ENCODE measurements around the gene ZNF516.
"Not testable (repeated sequence)": the region's sequence is repeated elsewhere in the genome, so short reads cannot be mapped to it uniquely, and the experiment has no call there.

Gene ZNF516

GRCh38 chr18:76488190-76488589 is 6.9 kb downstream of the ZNF516 start:
- DNase-seq, result no peak

GRCh38 chr18:76487782-76488181 is 7.3 kb downstream of the ZNF516 start:
- DNase-seq, result no peak

- DNase-seq, result no peak
These were observed 8.0 kb downstream of the ZNF516 start for GRCh38 chr18:76487070-76487469.

- DNase-seq, result no peak
These were observed 8.5 kb downstream of the ZNF516 start for GRCh38 chr18:76486574-76486973.

- DNase-seq, result no peak
These were observed 9.0 kb downstream of the ZNF516 start for GRCh38 chr18:76486038-76486437.

GRCh38 chr18:76484749-76485387 is 10.2 kb downstream of the ZNF516 start:
- no peak for DNase-seq

- DNase-seq, result no peak
These were observed 11.3 kb downstream of the ZNF516 start for GRCh38 chr18:76483780-76484179.

GRCh38 chr18:76482971-76483691 is 11.9 kb downstream of the ZNF516 start:
- no peak for DNase-seq

GRCh38 chr18:76482267-76482666 is 12.8 kb downstream of the ZNF516 start:
- DNase-seq, result no peak

- DNase-seq, result no peak
These were observed 14.1 kb downstream of the ZNF516 start for GRCh38 chr18:76480913-76481312.

GRCh38 chr18:76479351-76480238 is 15.4 kb downstream of the ZNF516 start:
- DNase-seq, result no peak

GRCh38 chr18:76476665-76477561 is 18.1 kb downstream of the ZNF516 start:
- DNase-seq, result no peak

GRCh38 chr18:76475450-76476194 is 19.4 kb downstream of the ZNF516 start:
- DNase-seq, result no peak

GRCh38 chr18:76474824-76475223 is 20.2 kb downstream of the ZNF516 start:
- DNase-seq, result no peak

GRCh38 chr18:76473521-76473920 is 21.5 kb downstream of the ZNF516 start:
- DNase-seq, result not testable (repeated sequence)

GRCh38 chr18:76472829-76473228 is 22.2 kb downstream of the ZNF516 start:
- no peak for DNase-seq

- DNase-seq, result no peak
These were observed 23.4 kb downstream of the ZNF516 start for GRCh38 chr18:76471593-76471992.

- DNase-seq, result no peak
These were observed 26.4 kb downstream of the ZNF516 start for GRCh38 chr18:76468345-76469304.

- DNase-seq, result no peak
These were observed 27.5 kb downstream of the ZNF516 start for GRCh38 chr18:76467371-76468190.

Measured in activated gamma-delta T cell treated with Interleukin-2 at 50 U/mL for 16 hours (primary cell).